ENCODE results near the gene DNAH7. TPM values are rescaled to one million over a fixed set of nuclear protein-coding genes. Genes with fewer than 3 reads are reported as not detected.

Gene DNAH7
- total and polyA plus RNA-seq, 3 donors from 2014 or later = 14.9 to 27.1 (median 25.8) TPM

DNA sequence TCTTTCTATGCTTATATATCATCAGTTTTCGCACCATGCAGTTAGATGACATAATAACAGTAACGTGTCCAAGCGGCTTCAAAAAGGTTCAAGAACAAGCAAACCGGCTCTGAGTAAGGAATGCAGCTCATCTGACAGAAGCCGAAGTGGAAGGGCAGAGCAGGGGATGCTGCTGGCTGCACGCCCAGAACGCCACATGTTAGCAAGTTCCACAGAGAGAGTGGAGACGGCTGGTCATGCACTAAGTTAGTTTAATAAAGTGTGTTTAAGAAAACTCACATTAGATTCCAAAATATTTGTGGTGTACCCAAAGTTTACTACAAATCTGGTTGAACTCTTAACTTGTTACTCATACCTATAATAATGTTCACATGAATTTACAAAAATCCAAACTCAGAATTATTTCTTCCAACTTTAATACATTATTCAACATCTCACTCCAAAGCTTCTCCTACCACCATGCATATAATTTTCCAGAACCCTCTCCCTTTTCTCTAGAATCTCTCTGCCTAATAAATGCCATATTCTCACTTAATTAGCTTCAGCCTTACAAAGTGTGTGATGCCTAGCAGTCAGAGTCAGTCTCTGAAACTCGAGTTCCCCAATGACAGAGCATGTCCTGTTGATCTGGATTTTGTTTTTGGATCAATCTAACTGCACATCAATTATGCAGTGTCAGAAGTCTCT, 170.0 kb downstream of the DNAH7 start:
- H3K4me1 ChIP-seq = no peaks in the 10 kb centered on the region
- intact Hi-C loops (cut with DNase I; ENCODE audit: low total_unique reads) = no loop called here
- H3K4me3 ChIP-seq = no peak overlapping the region
- H3K27ac ChIP-seq = no peak overlapping the region
- H3K9me3 ChIP-seq = no peaks in the 10 kb centered on the region
- H3K36me3 ChIP-seq (ENCODE audit: low read depth, missing control alignments) = no peaks in the 10 kb centered on the region
- H3K27me3 ChIP-seq = no peaks in the 10 kb centered on the region
- TF ChIP-seq, protein P1, sequence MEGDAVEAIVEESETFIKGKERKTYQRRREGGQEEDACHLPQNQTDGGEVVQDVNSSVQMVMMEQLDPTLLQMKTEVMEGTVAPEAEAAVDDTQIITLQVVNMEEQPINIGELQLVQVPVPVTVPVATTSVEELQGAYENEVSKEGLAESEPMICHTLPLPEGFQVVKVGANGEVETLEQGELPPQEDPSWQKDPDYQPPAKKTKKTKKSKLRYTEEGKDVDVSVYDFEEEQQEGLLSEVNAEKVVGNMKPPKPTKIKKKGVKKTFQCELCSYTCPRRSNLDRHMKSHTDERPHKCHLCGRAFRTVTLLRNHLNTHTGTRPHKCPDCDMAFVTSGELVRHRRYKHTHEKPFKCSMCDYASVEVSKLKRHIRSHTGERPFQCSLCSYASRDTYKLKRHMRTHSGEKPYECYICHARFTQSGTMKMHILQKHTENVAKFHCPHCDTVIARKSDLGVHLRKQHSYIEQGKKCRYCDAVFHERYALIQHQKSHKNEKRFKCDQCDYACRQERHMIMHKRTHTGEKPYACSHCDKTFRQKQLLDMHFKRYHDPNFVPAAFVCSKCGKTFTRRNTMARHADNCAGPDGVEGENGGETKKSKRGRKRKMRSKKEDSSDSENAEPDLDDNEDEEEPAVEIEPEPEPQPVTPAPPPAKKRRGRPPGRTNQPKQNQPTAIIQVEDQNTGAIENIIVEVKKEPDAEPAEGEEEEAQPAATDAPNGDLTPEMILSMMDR (IDR thresholded peaks at IDR 0.05) = no peak
- TF ChIP-seq POLR2A (IDR thresholded peaks at IDR 0.05) = no peak
- DNase-seq = peak; percentile 86
- 27 to 52% methylated on average over 9 of the region's 9 CpGs for WGBS, 2 donors

DNA sequence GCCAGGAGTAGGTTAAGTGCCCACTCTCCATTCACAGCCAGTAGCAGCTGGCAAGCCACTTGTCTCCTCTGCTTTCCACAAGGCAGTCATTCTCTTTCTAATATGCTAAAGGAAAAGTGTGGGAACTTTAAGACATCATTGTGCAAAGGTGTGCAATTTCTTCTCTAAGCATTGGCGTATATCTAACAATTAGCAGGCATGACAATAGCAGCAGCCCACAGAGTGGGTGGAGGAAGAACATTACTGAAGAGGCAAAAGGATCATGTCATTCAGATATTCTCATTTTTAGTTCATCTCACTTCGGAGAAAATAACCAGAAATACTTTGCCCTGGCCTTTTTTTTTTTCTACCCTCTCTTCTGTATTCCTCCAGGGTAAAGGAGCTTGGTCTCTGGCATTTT, 177.6 kb downstream of the DNAH7 start:
- intact Hi-C loops (cut with DNase I; ENCODE audit: low total_unique reads) = no loop called here
- TF ChIP-seq, protein P1 (IDR thresholded peaks at IDR 0.05) = no peak
- TF ChIP-seq POLR2A (IDR thresholded peaks at IDR 0.05) = no peak
- no peaks in the 10 kb centered on the region for H3K9me3 ChIP-seq
- H3K4me3 ChIP-seq = no peak overlapping the region
- H3K4me1 ChIP-seq = no peaks in the 10 kb centered on the region
- H3K27ac ChIP-seq = no peak overlapping the region
- H3K27me3 ChIP-seq = no peaks in the 10 kb centered on the region
- DNase-seq = no peak
- WGBS, 2 donors = 91 to 92% methylated on average over 2 of the region's 2 CpGs
- H3K36me3 ChIP-seq (ENCODE audit: low read depth, missing control alignments) = no peaks in the 10 kb centered on the region

DNA sequence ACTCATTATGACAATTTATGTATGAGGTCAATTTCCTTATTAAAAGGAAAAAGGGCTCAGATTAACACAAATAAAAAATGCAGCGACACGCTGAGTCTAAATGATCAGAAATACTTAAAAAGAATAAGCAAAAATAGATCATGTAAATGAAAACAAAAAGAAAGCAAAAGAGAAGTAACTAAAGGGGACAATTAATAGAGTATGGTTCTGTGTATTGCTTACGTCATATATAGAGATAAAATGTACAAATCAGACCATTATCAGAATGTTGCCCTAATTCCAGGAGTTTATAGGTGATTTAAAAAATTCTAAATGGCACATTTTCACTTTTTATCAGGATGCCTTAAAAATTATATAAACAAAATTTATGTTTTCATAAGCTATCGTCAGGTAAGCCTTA, 189.5 kb downstream of the DNAH7 start:
- H3K9me3 ChIP-seq = no peaks in the 10 kb centered on the region
- H3K27ac ChIP-seq = no peak overlapping the region
- H3K36me3 ChIP-seq (ENCODE audit: low read depth, missing control alignments) = no peaks in the 10 kb centered on the region
- WGBS, 2 donors = 90 to 92% methylated on average over 4 of the region's 4 CpGs
- no peak for DNase-seq
- no peaks in the 10 kb centered on the region for H3K4me1 ChIP-seq
- no peak overlapping the region for H3K4me3 ChIP-seq
- intact Hi-C loops (cut with DNase I; ENCODE audit: low total_unique reads) = no loop called here
- H3K27me3 ChIP-seq = no peaks in the 10 kb centered on the region
- no peak for TF ChIP-seq POLR2A (IDR thresholded peaks at IDR 0.05)
- TF ChIP-seq, protein P1 (IDR thresholded peaks at IDR 0.05) = no peak

DNA sequence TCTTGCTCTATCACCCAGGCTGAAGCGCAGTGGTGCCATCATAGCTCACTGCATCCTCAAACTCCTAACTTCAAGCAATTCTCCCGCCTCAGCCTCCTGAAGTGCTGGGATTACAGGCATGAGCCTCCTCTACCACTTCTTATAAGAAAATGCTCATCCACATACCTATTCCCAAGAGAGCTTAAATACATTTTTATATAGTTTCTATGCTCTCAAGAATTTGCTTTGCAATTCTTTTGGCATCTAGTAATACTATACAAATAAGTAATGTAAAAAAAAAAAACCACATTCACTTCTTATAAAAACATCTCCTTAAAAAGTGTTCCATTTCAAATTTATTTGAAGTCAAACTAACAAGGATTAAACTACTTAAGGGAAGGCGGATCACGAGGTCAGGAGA, 197.3 kb downstream of the DNAH7 start:
- H3K27ac ChIP-seq = no peak overlapping the region
- no peak for TF ChIP-seq POLR2A (IDR thresholded peaks at IDR 0.05)
- TF ChIP-seq, protein P1 (IDR thresholded peaks at IDR 0.05) = no peak
- DNase-seq = no peak
- no peak overlapping the region for H3K4me3 ChIP-seq
- intact Hi-C loops (cut with DNase I; ENCODE audit: low total_unique reads) = no loop called here
- 81 to 84% methylated on average over 4 of the region's 4 CpGs for WGBS, 2 donors
- no peaks in the 10 kb centered on the region for H3K9me3 ChIP-seq
- no peaks in the 10 kb centered on the region for H3K27me3 ChIP-seq
- H3K4me1 ChIP-seq = no peaks in the 10 kb centered on the region
- no peaks in the 10 kb centered on the region for H3K36me3 ChIP-seq (ENCODE audit: low read depth, missing control alignments)

DNA sequence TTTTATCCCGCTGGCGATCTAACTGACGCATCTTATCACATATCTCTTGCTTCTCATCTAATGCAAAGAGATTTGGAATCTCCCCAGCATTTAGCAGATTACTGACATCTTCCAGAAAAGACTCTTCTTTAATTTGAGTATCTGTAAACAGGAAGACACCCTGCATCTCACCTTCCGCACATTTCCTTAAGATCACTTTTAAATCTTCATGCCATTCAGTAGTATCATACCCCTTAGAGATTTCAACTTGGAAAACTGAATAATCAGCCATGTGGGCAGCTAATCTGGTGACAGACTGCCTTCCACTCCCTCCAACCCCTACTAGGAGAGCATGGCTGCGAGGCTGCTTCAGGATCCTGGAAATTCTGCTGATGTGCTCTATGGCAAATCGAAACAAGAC, 204.3 kb downstream of the DNAH7 start:
- no peak overlapping the region for H3K27ac ChIP-seq
- TF ChIP-seq, protein P1 (IDR thresholded peaks at IDR 0.05) = no peak
- no peak for TF ChIP-seq POLR2A (IDR thresholded peaks at IDR 0.05)
- no peak for DNase-seq
- H3K4me3 ChIP-seq = no peak overlapping the region
- intact Hi-C loops (cut with DNase I; ENCODE audit: low total_unique reads) = no loop called here
- H3K9me3 ChIP-seq = no peaks in the 10 kb centered on the region
- no peaks in the 10 kb centered on the region for H3K4me1 ChIP-seq
- 94 to 97% methylated on average over 6 of the region's 6 CpGs for WGBS, 2 donors
- no peaks in the 10 kb centered on the region for H3K27me3 ChIP-seq
- H3K36me3 ChIP-seq (ENCODE audit: low read depth, missing control alignments) = no peaks in the 10 kb centered on the region

Data from testis (tissue), 3 donors.